ENCODE results near the gene ZNF185. TPM values are rescaled to one million over a fixed set of nuclear protein-coding genes. Genes with fewer than 3 reads are reported as not detected.

ZNF185 gene
- total RNA-seq, 1 experiment from 2014 or later, result 15.8 TPM

DNA sequence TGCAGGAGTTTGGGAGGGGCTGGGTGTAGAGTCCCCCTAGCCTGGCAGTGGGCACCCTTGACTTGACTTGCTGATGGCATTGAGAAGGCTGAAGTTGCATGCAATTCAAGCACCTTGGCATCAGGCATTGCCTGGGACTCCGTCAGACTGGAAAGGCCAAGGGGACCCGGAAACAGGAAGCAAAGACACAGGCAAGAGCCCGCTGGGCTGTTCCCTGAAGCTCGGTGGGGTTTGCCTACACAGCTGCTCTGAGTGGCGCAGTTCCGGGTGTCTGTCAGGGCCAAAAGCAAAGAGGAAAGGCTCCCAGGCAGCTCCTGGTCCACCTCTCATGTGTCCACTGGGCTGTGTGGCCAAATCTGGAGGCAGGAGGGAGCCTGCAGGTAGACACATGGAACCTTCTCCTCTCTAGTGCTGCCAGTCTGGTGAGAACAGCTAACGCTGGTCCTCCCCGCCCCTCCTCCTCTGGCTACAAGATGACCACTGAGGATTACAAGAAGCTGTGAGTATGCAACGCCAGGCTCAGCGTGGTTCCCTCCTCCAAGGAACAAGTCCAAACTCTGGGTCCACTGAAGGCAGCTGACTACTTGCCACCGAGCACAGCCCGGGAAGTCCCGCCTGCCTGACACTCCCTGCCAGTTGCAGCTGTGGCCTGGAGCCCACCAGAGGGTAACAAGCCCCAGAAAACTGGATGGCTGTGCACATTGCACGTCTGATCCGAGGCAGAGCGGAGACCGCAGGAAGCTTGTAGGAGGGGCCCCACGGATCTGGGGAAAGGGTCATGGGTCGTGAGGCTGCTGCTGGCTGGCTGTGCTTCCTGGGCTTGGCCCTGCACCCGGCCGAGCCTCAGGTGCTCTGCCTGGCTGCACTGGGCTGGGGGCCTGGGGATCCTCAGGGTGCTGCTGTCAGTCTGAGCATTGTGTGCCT lies 20.1 kb downstream of the ZNF185 start:
- no peak overlapping the region for H3K9ac ChIP-seq (ENCODE audit: low read length)
- DNase-seq (ENCODE audit: low read depth, low spot score), result no peak
- H3K27me3 ChIP-seq (ENCODE audit: insufficient read depth, low read length), result no peaks in the 10 kb centered on the region
- no peak for TF ChIP-seq EGR1 (IDR thresholded peaks at IDR 0.05; ENCODE audit: low read depth)
- no peak for TF ChIP-seq SRF (IDR thresholded peaks at IDR 0.05; ENCODE audit: low read depth)
- TF ChIP-seq EZH2 (IDR thresholded peaks at IDR 0.05), result no peak
- TF ChIP-seq FOSL1 (IDR thresholded peaks at IDR 0.05; ENCODE audit: low read depth), result no peak
- no peak for TF ChIP-seq POLR2A (IDR thresholded peaks at IDR 0.05; ENCODE audit: borderline replicate concordance, extremely low read depth, insufficient read depth, insufficient read length)
- TF ChIP-seq ZFX (IDR thresholded peaks at IDR 0.05), result no peak
- TF ChIP-seq, protein P1, sequence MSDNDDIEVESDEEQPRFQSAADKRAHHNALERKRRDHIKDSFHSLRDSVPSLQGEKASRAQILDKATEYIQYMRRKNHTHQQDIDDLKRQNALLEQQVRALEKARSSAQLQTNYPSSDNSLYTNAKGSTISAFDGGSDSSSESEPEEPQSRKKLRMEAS (IDR thresholded peaks at IDR 0.05), result no peak
- TF ChIP-seq POLR2AphosphoS5 (IDR thresholded peaks at IDR 0.05; ENCODE audit: low read depth, low read length), result no peak
- TF ChIP-seq, protein P2, sequence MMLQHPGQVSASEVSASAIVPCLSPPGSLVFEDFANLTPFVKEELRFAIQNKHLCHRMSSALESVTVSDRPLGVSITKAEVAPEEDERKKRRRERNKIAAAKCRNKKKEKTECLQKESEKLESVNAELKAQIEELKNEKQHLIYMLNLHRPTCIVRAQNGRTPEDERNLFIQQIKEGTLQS (IDR thresholded peaks at IDR 0.05), result no peak
- TF ChIP-seq SIN3A (IDR thresholded peaks at IDR 0.05; ENCODE audit: low read depth), result no peak
- no peak for TF ChIP-seq TCF7L2 (IDR thresholded peaks at IDR 0.05; ENCODE audit: borderline replicate concordance, extremely low read depth, insufficient read depth, insufficient read length)
- TF ChIP-seq CBX3 (IDR thresholded peaks at IDR 0.05; ENCODE audit: low read depth), result no peak
- TF ChIP-seq, protein P3, sequence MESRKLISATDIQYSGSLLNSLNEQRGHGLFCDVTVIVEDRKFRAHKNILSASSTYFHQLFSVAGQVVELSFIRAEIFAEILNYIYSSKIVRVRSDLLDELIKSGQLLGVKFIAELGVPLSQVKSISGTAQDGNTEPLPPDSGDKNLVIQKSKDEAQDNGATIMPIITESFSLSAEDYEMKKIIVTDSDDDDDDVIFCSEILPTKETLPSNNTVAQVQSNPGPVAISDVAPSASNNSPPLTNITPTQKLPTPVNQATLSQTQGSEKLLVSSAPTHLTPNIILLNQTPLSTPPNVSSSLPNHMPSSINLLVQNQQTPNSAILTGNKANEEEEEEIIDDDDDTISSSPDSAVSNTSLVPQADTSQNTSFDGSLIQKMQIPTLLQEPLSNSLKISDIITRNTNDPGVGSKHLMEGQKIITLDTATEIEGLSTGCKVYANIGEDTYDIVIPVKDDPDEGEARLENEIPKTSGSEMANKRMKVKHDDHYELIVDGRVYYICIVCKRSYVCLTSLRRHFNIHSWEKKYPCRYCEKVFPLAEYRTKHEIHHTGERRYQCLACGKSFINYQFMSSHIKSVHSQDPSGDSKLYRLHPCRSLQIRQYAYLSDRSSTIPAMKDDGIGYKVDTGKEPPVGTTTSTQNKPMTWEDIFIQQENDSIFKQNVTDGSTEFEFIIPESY (IDR thresholded peaks at IDR 0.05; ENCODE audit: extremely low read depth, insufficient replicate concordance, low read length), result no peak
- TF ChIP-seq ELF1 (IDR thresholded peaks at IDR 0.05; ENCODE audit: borderline replicate concordance, low read depth), result no peak
- no peaks in the 10 kb centered on the region for H3K36me3 ChIP-seq (ENCODE audit: control insufficient read depth in 1 of 2, insufficient read depth in 2 of 2, low read length in 2 of 2)
- H2AFZ ChIP-seq (ENCODE audit: low read depth, low read length, poor library complexity, severe bottlenecking), result no peak overlapping the region
- no peak overlapping the region for H3K27ac ChIP-seq (ENCODE audit: low read depth, low read length)
- H3K4me3 ChIP-seq (replicated peaks in 1 of 2; ENCODE audit: low read depth in 1 of 2, low read length in 2 of 2), result no peak overlapping the region
- H3K9me2 ChIP-seq (ENCODE audit: insufficient read depth), result no peaks in the 10 kb centered on the region
- ChIA-PET CTCF (no interaction called here), RAD21 (ENCODE audit: low non-redundant PET in 1 of 2, low total read pairs in 2 of 2, uncharacterized antibody in 2 of 2, unreplicated experiment in 2 of 2) (no interaction called here), POLR2A (no interaction called here)
- H3K79me2 ChIP-seq (ENCODE audit: insufficient read depth, low read length), result no peaks in the 10 kb centered on the region
- intact Hi-C loops (cut with micrococcal nuclease), result no loop called here
- no peak overlapping the region for H3K4me2 ChIP-seq (ENCODE audit: low read length)
- H3K4me1 ChIP-seq (ENCODE audit: control insufficient read depth in 1 of 2, insufficient read depth in 2 of 2, low read length in 2 of 2), result peaks cover 10 to 16% of the 10 kb centered on the region in 2 experiments
- no peaks in the 10 kb centered on the region for H3K9me3 ChIP-seq (ENCODE audit: control insufficient read depth in 1 of 2, insufficient read depth in 1 of 2, low read depth in 1 of 2, low read length in 2 of 2)
- no TSS peak for BruUV-seq (replicated peaks)
- no peaks in the 10 kb centered on the region for H4K20me1 ChIP-seq (ENCODE audit: insufficient read depth)
- ATAC-seq, result no peak

All from HCT116 (cell line).